Measurements from ENCODE around the gene SLC5A6. TPM values are rescaled to one million over a fixed set of nuclear protein-coding genes. Genes with fewer than 3 reads are reported as not detected.

The SLC5A6 gene
- total and polyA plus RNA-seq, 2 of the 8 experiments (the other 6 are each of a cell fraction or from before 2014, with no cell fraction given): 118 to 183 TPM

DNA sequence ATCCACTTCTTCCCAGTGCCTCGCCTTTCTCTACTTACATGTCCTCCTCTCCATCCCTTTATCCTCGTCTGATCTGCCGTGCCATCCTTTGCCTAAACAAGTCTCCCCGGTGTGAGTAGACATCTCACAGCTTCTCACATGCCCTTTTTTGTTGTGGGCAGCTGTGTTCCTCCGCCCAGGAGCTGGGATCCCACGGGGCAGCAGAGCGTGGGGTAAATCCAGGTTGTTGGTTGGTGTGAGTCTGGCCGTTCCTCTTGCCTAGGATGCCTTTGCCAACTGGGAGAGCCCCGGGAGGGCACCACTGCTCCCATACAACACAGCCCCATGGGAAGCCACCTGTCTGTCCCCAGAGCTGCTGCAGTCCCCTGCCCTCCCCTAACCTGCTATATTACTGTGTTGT, 28.3 kb upstream of the SLC5A6 start:
- Histone ChIP-seq H3K23me2 (ENCODE audit: low read depth, low read length) (no peaks in the 10 kb centered on the region), H2AK5ac (ENCODE audit: low read depth, low read length) (no peak overlapping the region), H3K4me1 (replicated peaks in 1 of 4; ENCODE audit: control insufficient read depth in 3 of 4, insufficient read depth in 4 of 4, low read length in 3 of 4) (no peaks in the 10 kb centered on the region), H3K9ac (replicated peaks in 1 of 4; ENCODE audit: extremely low read depth in 1 of 4, low read depth in 3 of 4, low read length in 3 of 4) (no peak overlapping the region), H3K79me2 (ENCODE audit: control insufficient read depth in 1 of 2, insufficient read depth in 2 of 2, low read length in 2 of 2) (no peaks in the 10 kb centered on the region), H3K27me3 (replicated peaks in 1 of 4; ENCODE audit: control insufficient read depth in 3 of 4, extremely low read depth in 1 of 4, insufficient read depth in 3 of 4, low read length in 3 of 4) (no peaks in the 10 kb centered on the region), H3K4me2 (ENCODE audit: insufficient read depth in 1 of 2, low read depth in 2 of 2, low read length in 2 of 2) (no peak overlapping the region), H3K18ac (ENCODE audit: extremely low read depth, low read length) (no peak overlapping the region), H3K36me3 (ENCODE audit: control insufficient read depth in 2 of 4, insufficient read depth in 4 of 4, low read length in 3 of 4) (peaks cover 65 to 93% (median 88%) of the 10 kb centered on the region in 4 experiments), H3K23ac (ENCODE audit: insufficient read length) (no peak overlapping the region), H3K79me1 (ENCODE audit: low read depth, low read length) (no peaks in the 10 kb centered on the region), H2BK5ac (ENCODE audit: low read depth, low read length) (no peak overlapping the region), H2BK120ac (replicated peaks; ENCODE audit: low read depth, low read length) (no peak overlapping the region), H3K14ac (ENCODE audit: insufficient read length) (no peak overlapping the region), H2BK20ac (ENCODE audit: low read length) (no peak overlapping the region), H2BK15ac (ENCODE audit: low read length) (no peak overlapping the region), H3K4me3 (ENCODE audit: extremely low read depth in 1 of 4, insufficient read depth in 2 of 4, low read depth in 3 of 4, low read length in 4 of 4) (no peak overlapping the region), H4K91ac (replicated peaks; ENCODE audit: insufficient read length, low read length) (no peak overlapping the region), H3K4ac (replicated peaks; ENCODE audit: insufficient read length, low read depth, low read length) (no peak overlapping the region), H2BK12ac (ENCODE audit: low read depth, low read length) (no peak overlapping the region), H4K8ac (ENCODE audit: extremely low read depth, insufficient read depth, low read length) (no peak overlapping the region), H2AFZ (ENCODE audit: low read length) (no peak overlapping the region), H3K27ac (ENCODE audit: low read depth, low read length) (no peak overlapping the region), H3K9me3 (ENCODE audit: insufficient read depth in 2 of 2, low read depth in 1 of 2, low read length in 1 of 2) (no peaks in the 10 kb centered on the region), H4K5ac (ENCODE audit: insufficient read length, low read depth, low read length) (no peak overlapping the region), H3K56ac (replicated peaks; ENCODE audit: insufficient read length, low read depth, low read length) (no peak overlapping the region), H4K20me1 (replicated peaks in 1 of 2; ENCODE audit: control insufficient read depth in 1 of 2, insufficient read depth in 2 of 2, low read length in 2 of 2) (peaks cover 4 to 18% of the 10 kb centered on the region in 2 experiments)
- ChIA-PET POLR2A (ENCODE audit: partially characterized antibody) (interaction anchor here (0.8 to 32.6 kb wide), 7 partner anchors 4 to 108 kb away, joined by 3 to 835 read pairs (median 5); partner anchors contain the start of gene CAD), CTCF (ENCODE audit: partially characterized antibody) (interaction anchor here (0.8 to 3.9 kb wide), 9 partner anchors 8 to 169 kb away, joined by 3 to 32 read pairs (median 6); partner anchors contain the start of genes OST4 and TRIM54)
- WGBS, 2 experiments (ENCODE audit: extremely low coverage in 1 of 2, insufficient coverage in 1 of 2, insufficient read length in 1 of 2, insufficient replicate concordance in 2 of 2, low coverage in 1 of 2, low lambda C conversion rate in 2 of 2, missing lambda C conversion rate in 1 of 2): 96% methylated on average over 9 of the region's 9 CpGs; no CpG with 5 or more reads in 1 of the 2 experiments
- no peak for FAIRE-seq
- DNase-seq (ENCODE audit: low read depth in 1 of 2, low spot score in 2 of 2): no peak
- TF ChIP-seq, protein P1, sequence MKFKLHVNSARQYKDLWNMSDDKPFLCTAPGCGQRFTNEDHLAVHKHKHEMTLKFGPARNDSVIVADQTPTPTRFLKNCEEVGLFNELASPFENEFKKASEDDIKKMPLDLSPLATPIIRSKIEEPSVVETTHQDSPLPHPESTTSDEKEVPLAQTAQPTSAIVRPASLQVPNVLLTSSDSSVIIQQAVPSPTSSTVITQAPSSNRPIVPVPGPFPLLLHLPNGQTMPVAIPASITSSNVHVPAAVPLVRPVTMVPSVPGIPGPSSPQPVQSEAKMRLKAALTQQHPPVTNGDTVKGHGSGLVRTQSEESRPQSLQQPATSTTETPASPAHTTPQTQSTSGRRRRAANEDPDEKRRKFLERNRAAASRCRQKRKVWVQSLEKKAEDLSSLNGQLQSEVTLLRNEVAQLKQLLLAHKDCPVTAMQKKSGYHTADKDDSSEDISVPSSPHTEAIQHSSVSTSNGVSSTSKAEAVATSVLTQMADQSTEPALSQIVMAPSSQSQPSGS (IDR thresholded peaks at IDR 0.05; ENCODE audit: low read length): no peak
- TF ChIP-seq CHD1 (IDR thresholded peaks at IDR 0.05; ENCODE audit: low read depth, low read length): no peak
- TF ChIP-seq TCF12 (IDR thresholded peaks at IDR 0.05; ENCODE audit: low read depth, low read length): no peak
- no peak for TF ChIP-seq EGR1 (IDR thresholded peaks at IDR 0.05; ENCODE audit: borderline replicate concordance, low read depth, low read length)
- TF ChIP-seq KDM1A (IDR thresholded peaks at IDR 0.05; ENCODE audit: borderline replicate concordance, low read length): no peak
- TF ChIP-seq, protein P2, sequence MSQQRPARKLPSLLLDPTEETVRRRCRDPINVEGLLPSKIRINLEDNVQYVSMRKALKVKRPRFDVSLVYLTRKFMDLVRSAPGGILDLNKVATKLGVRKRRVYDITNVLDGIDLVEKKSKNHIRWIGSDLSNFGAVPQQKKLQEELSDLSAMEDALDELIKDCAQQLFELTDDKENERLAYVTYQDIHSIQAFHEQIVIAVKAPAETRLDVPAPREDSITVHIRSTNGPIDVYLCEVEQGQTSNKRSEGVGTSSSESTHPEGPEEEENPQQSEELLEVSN (IDR thresholded peaks at IDR 0.05): no peak
- TF ChIP-seq SP2 (IDR thresholded peaks at IDR 0.05; ENCODE audit: low read length): no peak
- TF ChIP-seq NRF1 (IDR thresholded peaks at IDR 0.05; ENCODE audit: low read depth, low read length): no peak
- no peak for TF ChIP-seq TBP (IDR thresholded peaks at IDR 0.05; ENCODE audit: low read depth, low read length)
- TF ChIP-seq RAD21 (IDR thresholded peaks at IDR 0.05 in 1 of 2, conservative IDR thresholded peaks at IDR 0.05 in 1 of 2; ENCODE audit: low read depth in 2 of 2, low read length in 2 of 2): no peak
- no peak for TF ChIP-seq ASH2L (IDR thresholded peaks at IDR 0.05; ENCODE audit: low read length)
- TF ChIP-seq SIRT6 (IDR thresholded peaks at IDR 0.05; ENCODE audit: low read length): no peak
- TF ChIP-seq SP4 (IDR thresholded peaks at IDR 0.05; ENCODE audit: low read length): no peak
